Gastrocnemius medialis (tissue), 4 donors: ENCODE results near the gene CALY. TPM values are rescaled to one million over a fixed set of nuclear protein-coding genes. Genes with fewer than 3 reads are reported as not detected.

Experiments
- ATAC-seq, 2 donors: fragments of 150-250 bp; one replicate each; pipeline ENCODE4 v1.9.1; 2016
- DNase-seq, 2 donors: peaks; one replicate each; pipeline ENCODE4 v3.0.0-alpha.2; 2019
- H3K27ac ChIP-seq, 4 donors: fragments of 200-600 bp; sonication (generic); 1 replicate in 1 of 4; 2 replicates in 3 of 4; pipeline ENCODE4 v1.5.1; 2016 to 2018; ENCODE audit warnings: mild to moderate bottlenecking in 2 of 4, moderate library complexity in 1 of 4
- H3K27me3 ChIP-seq, 3 donors: fragments of 200-600 bp; sonication (generic) in 2 of 3; 1 replicate in 1 of 3; 2 replicates in 2 of 3; pipeline versions ENCODE4 v1.5.1 to v1.6.0; 2016 to 2019; ENCODE audit warnings: mild to moderate bottlenecking in 1 of 3, moderate library complexity in 1 of 3
- H3K36me3 ChIP-seq, 2 donors: fragments of 200-600 bp; sonication (generic) in 1 of 2; one replicate each; pipeline ENCODE4 v1.5.1; 2017 to 2018
- H3K4me1 ChIP-seq, 2 donors: fragments of 200-600 bp; sonication (generic) in 1 of 2; one replicate each; pipeline ENCODE4 v1.5.1; 2016 to 2017; ENCODE audit warnings: mild to moderate bottlenecking in 2 of 2
- H3K4me3 ChIP-seq, 4 donors: fragments of 200-600 bp; sonication (generic) in 3 of 4; 1 replicate in 1 of 4; 2 replicates in 3 of 4; pipeline ENCODE4 v1.5.1; 2016 to 2019; ENCODE audit warnings: mild to moderate bottlenecking in 2 of 4
- H3K9me3 ChIP-seq, 3 donors: fragments of 200-600 bp; sonication (generic) in 2 of 3; 1 replicate in 1 of 3; 2 replicates in 2 of 3; pipeline ENCODE4 v1.5.1; 2016 to 2019
- CTCF ChIP-seq, 5 experiments: fragments of 450-650 bp in 3 of 5; fragments of 200-600 bp in 2 of 5; sonication (generic) in 2 of 5; IDR thresholded peaks in 4 of 5; conservative IDR thresholded peaks in 1 of 5; 1 replicate in 4 of 5; 2 replicates in 1 of 5; pipeline ENCODE4 v1.5.1; 2016 to 2019; ENCODE audit warnings: antibody characterized with exemption in 5 of 5, mild to moderate bottlenecking in 3 of 5, moderate library complexity in 3 of 5
- POLR2A ChIP-seq, 2 donors: fragments of 450-650 bp; IDR thresholded peaks; one replicate each; pipeline ENCODE4 v1.6.1; 2017; ENCODE audit warnings: antibody characterized with exemption in 2 of 2, mild to moderate bottlenecking in 2 of 2, moderate library complexity in 2 of 2
- in situ Hi-C, 4 donors: fragments of 200-750 bp; cut with MboI; loops; one replicate each; pipeline versions ENCODE4 v1.15.0 to v1.8.0; 2017; ENCODE audit warnings: low sequenced_read_pairs in 4 of 4
- intact Hi-C: fragments of 100-400 bp; cut with DNase I; formaldehyde crosslinking; loops from one replicate; pipeline ENCODE4 v1.15.1; 2023; ENCODE audit warnings: low total_unique reads
- total RNA-seq, 4 donors: library from RNA; depleted of rRNA; stranded (reverse); fragments of >200 nt; gene quantifications; one replicate each; pipeline versions ENCODE4 v1.1.0 to v1.2.3, GENCODE V29; 2016

The CALY gene
- total RNA-seq, 4 donors from 2014 or later: not detected

- no peaks in the 10 kb centered on the region for H3K36me3 ChIP-seq
- no peaks in the 10 kb centered on the region for H3K4me1 ChIP-seq
- H3K9me3 ChIP-seq: no peaks in the 10 kb centered on the region
- H3K4me3 ChIP-seq: no peak overlapping the region
- peaks cover 35 to 56% (median 49%) of the 10 kb centered on the region in 3 donors for H3K27me3 ChIP-seq
- intact Hi-C loops: no loop called here
- no peak for TF ChIP-seq POLR2A (IDR thresholded peaks at IDR 0.05)
- TF ChIP-seq CTCF (IDR thresholded peaks at IDR 0.05 in 4 of 5, conservative IDR thresholded peaks at IDR 0.05 in 1 of 5): no peak
- DNase-seq (no peak), ATAC-seq (no peak)
- H3K27ac ChIP-seq: no peak overlapping the region
- in situ Hi-C loops: no loop called here
Measured at GRCh38 chr10:133344236-133344635, 7.5 kb upstream of the CALY start.

- TF ChIP-seq POLR2A (IDR thresholded peaks at IDR 0.05): no peak
- no peaks in the 10 kb centered on the region for H3K4me1 ChIP-seq
- H3K36me3 ChIP-seq: no peaks in the 10 kb centered on the region
- in situ Hi-C loops (no loop called here), intact Hi-C loops (no loop called here)
- peaks cover 42 to 60% (median 56%) of the 10 kb centered on the region in 3 donors for H3K27me3 ChIP-seq
- H3K27ac ChIP-seq: no peak overlapping the region
- no peak for DNase-seq
- H3K4me3 ChIP-seq: no peak overlapping the region
- no peaks in the 10 kb centered on the region for H3K9me3 ChIP-seq
- no peak for ATAC-seq
Measured at GRCh38 chr10:133343558-133343957, 6.9 kb upstream of the CALY start.

- ATAC-seq: no peak
- in situ Hi-C loops: no loop called here
Measured at GRCh38 chr10:133342942-133343341, 6.2 kb upstream of the CALY start.

GRCh38 chr10:133341983-133342382 is 5.3 kb upstream of the CALY start:
- ATAC-seq (no peak), DNase-seq (no peak)

More at GRCh38 chr10:133342942-133343341, 6.2 kb upstream of the CALY start:
- H3K27me3 ChIP-seq: peaks cover 47 to 67% (median 59%) of the 10 kb centered on the region in 3 donors
- intact Hi-C loops: no loop called here
- no peaks in the 10 kb centered on the region for H3K36me3 ChIP-seq
- TF ChIP-seq POLR2A (IDR thresholded peaks at IDR 0.05) (no peak), CTCF (IDR thresholded peaks at IDR 0.05 in 4 of 5, conservative IDR thresholded peaks at IDR 0.05 in 1 of 5) (no peak)
- H3K4me1 ChIP-seq: no peaks in the 10 kb centered on the region
- no peak overlapping the region for H3K27ac ChIP-seq
- H3K4me3 ChIP-seq: no peak overlapping the region
- no peaks in the 10 kb centered on the region for H3K9me3 ChIP-seq
- no peak for DNase-seq

GRCh38 chr10:133339708-133340380 is 3.1 kb upstream of the CALY start:
- ATAC-seq (no peak), DNase-seq (no peak)
- H3K4me1 ChIP-seq: peaks cover 5 to 15% of the 10 kb centered on the region in 2 donors
- H3K27me3 ChIP-seq: peaks cover 75 to 87% (median 79%) of the 10 kb centered on the region in 3 donors
- no peak overlapping the region for H3K4me3 ChIP-seq
- H3K27ac ChIP-seq: no peak overlapping the region
- no peaks in the 10 kb centered on the region for H3K9me3 ChIP-seq
- TF ChIP-seq CTCF (IDR thresholded peaks at IDR 0.05 in 4 of 5, conservative IDR thresholded peaks at IDR 0.05 in 1 of 5) (no peak), POLR2A (IDR thresholded peaks at IDR 0.05) (no peak)
- in situ Hi-C loops: no loop called here
- intact Hi-C loops: no loop called here
- H3K36me3 ChIP-seq: no peaks in the 10 kb centered on the region

More at GRCh38 chr10:133341983-133342382, 5.3 kb upstream of the CALY start:
- H3K4me1 ChIP-seq: no peaks in the 10 kb centered on the region
- no peak for TF ChIP-seq CTCF (IDR thresholded peaks at IDR 0.05 in 4 of 5, conservative IDR thresholded peaks at IDR 0.05 in 1 of 5)
- no peak for TF ChIP-seq POLR2A (IDR thresholded peaks at IDR 0.05)
- intact Hi-C loops: no loop called here
- in situ Hi-C loops: no loop called here
- H3K27me3 ChIP-seq: peaks cover 54 to 68% (median 59%) of the 10 kb centered on the region in 3 donors
- H3K36me3 ChIP-seq: no peaks in the 10 kb centered on the region
- H3K27ac ChIP-seq: no peak overlapping the region
- no peaks in the 10 kb centered on the region for H3K9me3 ChIP-seq
- no peak overlapping the region for H3K4me3 ChIP-seq
